GM12873 (cell line): Measurements from ENCODE around the gene CMPK2.

ENCODE experiments used
- CTCF ChIP-seq: IDR thresholded peaks from 2 replicates; pipeline ENCODE4 v1.5.1; 2012; ENCODE audit warnings: low read depth, mild to moderate bottlenecking, moderate library complexity, low read length, control low read depth; ENCODE audit not compliant: insufficient read depth; ENCODE audit errors: missing control alignments

The CMPK2 gene

DNA sequence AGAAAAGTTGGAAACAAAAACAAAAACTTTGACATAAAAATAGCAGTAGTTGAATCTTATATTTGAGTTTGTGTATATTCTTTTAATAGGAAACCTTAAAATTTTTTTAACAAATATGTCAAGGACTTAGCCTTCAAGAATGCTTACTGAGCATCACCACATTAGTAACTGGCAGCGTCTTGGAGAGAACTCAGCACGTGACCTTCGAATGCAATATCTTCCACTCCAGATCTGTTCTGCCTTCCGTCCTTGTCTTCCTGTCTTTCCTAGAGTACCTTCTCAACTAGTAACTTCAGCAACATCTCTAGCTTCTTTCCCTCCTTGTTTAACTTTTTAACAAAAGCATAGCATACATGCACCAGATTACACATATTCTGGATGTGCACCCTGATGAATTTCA lies 12.8 kb upstream of the CMPK2 start:
- no peak for TF ChIP-seq CTCF

- peak; percentile 6 for TF ChIP-seq CTCF
These were observed 11.9 kb upstream of the CMPK2 start, which contains the start of gene RSAD2 for GRCh38 chr2:6877402-6878304. Gene RSAD2 (plus strand): TSS chr2:6877777. CDS start chr2:6877801, 24 bp downstream.

GRCh38 chr2:6876309-6876708 lies 10.6 kb upstream of the CMPK2 start:
- no peak for TF ChIP-seq CTCF

DNA sequence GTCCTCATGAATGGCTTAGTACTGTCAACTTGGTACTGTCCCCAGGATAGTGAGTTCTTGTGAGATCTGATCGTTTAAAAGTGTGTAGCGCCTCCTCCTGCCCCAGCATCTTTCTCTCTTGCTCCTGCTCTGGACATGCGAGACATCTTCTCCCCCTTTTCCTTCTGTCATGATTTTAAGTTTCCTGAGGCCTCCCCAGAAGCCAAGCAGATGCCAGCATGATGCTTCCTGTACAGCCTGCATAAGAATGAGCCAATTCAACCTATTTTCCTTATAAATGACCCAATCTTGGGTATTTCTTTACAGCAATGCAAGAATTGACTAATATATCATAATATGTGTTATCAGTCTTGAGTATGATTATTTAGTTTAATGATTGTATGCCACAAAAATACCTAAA lies 8.3 kb upstream of the CMPK2 start:
- no peak for TF ChIP-seq CTCF

DNA sequence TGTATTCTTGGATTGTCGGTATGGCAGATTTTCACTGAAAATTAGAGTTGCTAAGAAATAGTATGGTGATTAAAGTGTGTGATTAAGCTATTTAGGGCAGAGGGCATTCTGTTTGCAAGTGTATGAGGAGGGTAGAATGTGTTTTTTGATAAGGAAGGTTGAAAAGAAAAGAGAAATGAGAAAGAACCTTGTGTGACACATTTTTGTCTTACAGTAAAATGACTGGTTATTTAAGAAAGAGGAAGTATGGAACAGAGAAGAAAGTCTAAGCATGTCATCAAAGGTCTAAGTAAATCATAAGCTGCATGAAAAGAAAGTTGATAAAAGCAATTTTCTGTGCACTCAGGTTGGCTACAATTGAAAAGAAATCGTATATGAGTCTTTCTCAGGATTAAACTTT lies 6.7 kb upstream of the CMPK2 start:
- TF ChIP-seq CTCF: no peak

GRCh38 chr2:6866982-6867381 lies 1.3 kb upstream of the CMPK2 start:
- TF ChIP-seq CTCF: no peak

- TF ChIP-seq CTCF: peak; percentile 60
These were observed 566 bp upstream of the CMPK2 start for GRCh38 chr2:6866275-6866671.
